ENCODE data around the gene FOSL2.
A peak's percentile ranks its signal among the peaks of the same experiment; 100 is the strongest.

Gene FOSL2

DNA sequence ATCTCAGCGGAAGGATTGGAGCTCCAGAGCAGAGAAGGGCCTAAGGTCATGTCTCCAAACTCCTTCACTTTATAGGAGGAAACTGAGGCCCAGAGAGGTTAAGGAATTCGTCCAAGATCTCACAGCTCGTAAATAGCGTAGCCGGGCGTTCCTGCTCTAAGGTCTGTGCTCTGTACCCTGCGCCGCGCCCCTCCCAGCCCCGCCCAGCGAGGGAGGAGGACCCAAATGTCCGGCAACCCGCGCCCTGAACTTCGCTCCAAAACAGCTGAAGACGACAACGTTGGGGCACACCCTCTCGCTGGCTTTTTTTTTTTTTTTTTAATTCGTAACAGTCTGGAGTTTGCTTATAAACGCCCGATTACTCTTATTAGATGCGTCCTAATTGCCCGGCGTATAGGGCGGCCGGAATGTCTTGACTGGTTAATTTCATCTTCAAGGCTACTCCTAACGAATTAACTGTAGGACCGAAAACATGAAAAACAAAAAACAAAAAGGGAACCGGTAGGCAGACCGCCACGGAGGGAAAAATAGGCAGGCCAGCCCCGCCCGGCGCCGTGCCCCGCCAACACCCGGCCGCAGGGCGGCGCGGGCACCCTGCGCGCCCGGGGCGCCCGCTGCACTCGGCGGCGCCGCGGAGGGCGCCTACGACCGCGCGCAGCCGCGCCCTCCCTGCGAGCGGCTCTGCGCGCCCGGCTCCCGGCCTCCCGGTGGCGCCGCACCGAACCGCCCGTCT is 928 bp upstream of the FOSL2 start:
- no peaks in the 10 kb centered on the region for H3K36me3 ChIP-seq (ENCODE audit: control insufficient read depth, insufficient read depth, low read length)
- DNase-seq (ENCODE audit: extremely low read depth, insufficient read length), result peak; percentile 61
- H3K27me3 ChIP-seq (replicated peaks; ENCODE audit: control insufficient read depth, insufficient read depth, low read length), result no peaks in the 10 kb centered on the region; the same call in 1 of the 2 replicates
- H3K4me3 ChIP-seq (replicated peaks; ENCODE audit: low read depth, low read length), result peak overlapping the region; percentile 72
- TF ChIP-seq, protein P1, sequence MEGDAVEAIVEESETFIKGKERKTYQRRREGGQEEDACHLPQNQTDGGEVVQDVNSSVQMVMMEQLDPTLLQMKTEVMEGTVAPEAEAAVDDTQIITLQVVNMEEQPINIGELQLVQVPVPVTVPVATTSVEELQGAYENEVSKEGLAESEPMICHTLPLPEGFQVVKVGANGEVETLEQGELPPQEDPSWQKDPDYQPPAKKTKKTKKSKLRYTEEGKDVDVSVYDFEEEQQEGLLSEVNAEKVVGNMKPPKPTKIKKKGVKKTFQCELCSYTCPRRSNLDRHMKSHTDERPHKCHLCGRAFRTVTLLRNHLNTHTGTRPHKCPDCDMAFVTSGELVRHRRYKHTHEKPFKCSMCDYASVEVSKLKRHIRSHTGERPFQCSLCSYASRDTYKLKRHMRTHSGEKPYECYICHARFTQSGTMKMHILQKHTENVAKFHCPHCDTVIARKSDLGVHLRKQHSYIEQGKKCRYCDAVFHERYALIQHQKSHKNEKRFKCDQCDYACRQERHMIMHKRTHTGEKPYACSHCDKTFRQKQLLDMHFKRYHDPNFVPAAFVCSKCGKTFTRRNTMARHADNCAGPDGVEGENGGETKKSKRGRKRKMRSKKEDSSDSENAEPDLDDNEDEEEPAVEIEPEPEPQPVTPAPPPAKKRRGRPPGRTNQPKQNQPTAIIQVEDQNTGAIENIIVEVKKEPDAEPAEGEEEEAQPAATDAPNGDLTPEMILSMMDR (IDR thresholded peaks at IDR 0.05; ENCODE audit: insufficient read depth, low read length, poor library complexity, severe bottlenecking), result no peak

GRCh38 chr2:28393114-28393836 is 617 bp downstream of the FOSL2 start:
- DNase-seq (ENCODE audit: extremely low read depth, insufficient read length), result peak; percentile 58
- H3K27me3 ChIP-seq (replicated peaks; ENCODE audit: control insufficient read depth, insufficient read depth, low read length), result no peaks in the 10 kb centered on the region; the same call in 1 of the 2 replicates
- TF ChIP-seq, protein P1 (IDR thresholded peaks at IDR 0.05; ENCODE audit: insufficient read depth, low read length, poor library complexity, severe bottlenecking), result no peak
- H3K4me3 ChIP-seq (replicated peaks; ENCODE audit: low read depth, low read length), result peak overlapping the region; percentile 72
- H3K36me3 ChIP-seq (ENCODE audit: control insufficient read depth, insufficient read depth, low read length), result no peaks in the 10 kb centered on the region

DNA sequence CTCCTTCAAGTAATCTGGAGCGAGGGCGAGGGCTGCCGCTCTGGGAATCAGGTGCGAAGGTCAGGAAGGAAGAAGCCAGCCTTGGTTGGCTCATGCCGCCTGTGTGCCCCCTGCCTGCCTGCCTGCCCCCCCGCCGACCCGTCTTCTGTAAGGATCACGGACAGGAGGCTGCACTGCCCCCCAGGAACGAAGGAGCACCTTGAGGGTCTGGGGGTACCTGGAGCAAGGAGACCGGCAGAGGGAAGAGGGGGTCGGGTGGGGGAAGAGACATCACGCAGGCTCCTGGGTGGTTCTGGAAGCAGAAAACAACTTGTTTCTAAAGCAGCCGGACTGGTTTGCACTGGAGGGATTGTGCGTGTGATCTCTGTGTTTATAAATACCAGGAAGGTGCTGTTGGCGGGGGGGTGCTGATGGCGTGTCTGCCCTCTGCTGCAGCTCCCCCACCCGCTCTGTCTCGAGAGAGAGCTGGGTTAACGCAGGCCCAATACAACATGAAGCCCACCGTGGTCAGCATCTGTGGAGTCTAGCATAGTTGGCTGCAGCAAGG is 1.7 kb downstream of the FOSL2 start:
- no peak for DNase-seq (ENCODE audit: extremely low read depth, insufficient read length)
- TF ChIP-seq, protein P1 (IDR thresholded peaks at IDR 0.05; ENCODE audit: insufficient read depth, low read length, poor library complexity, severe bottlenecking), result no peak
- H3K4me3 ChIP-seq (replicated peaks; ENCODE audit: low read depth, low read length), result peak overlapping the region; percentile 12; the same call in 1 of the 2 replicates
- no peaks in the 10 kb centered on the region for H3K36me3 ChIP-seq (ENCODE audit: control insufficient read depth, insufficient read depth, low read length)
- H3K27me3 ChIP-seq (replicated peaks; ENCODE audit: control insufficient read depth, insufficient read depth, low read length), result no peaks in the 10 kb centered on the region; the same call in 1 of the 2 replicates

- no peak for DNase-seq (ENCODE audit: extremely low read depth, insufficient read length)
- H3K36me3 ChIP-seq (ENCODE audit: control insufficient read depth, insufficient read depth, low read length), result no peaks in the 10 kb centered on the region
- TF ChIP-seq, protein P1 (IDR thresholded peaks at IDR 0.05; ENCODE audit: insufficient read depth, low read length, poor library complexity, severe bottlenecking), result no peak
- no peak overlapping the region for H3K4me3 ChIP-seq (replicated peaks; ENCODE audit: low read depth, low read length)
- H3K27me3 ChIP-seq (replicated peaks; ENCODE audit: control insufficient read depth, insufficient read depth, low read length), result no peaks in the 10 kb centered on the region; the same call in 1 of the 2 replicates
Observed at GRCh38 chr2:28394997-28395333, 2.3 kb downstream of the FOSL2 start.

DNA sequence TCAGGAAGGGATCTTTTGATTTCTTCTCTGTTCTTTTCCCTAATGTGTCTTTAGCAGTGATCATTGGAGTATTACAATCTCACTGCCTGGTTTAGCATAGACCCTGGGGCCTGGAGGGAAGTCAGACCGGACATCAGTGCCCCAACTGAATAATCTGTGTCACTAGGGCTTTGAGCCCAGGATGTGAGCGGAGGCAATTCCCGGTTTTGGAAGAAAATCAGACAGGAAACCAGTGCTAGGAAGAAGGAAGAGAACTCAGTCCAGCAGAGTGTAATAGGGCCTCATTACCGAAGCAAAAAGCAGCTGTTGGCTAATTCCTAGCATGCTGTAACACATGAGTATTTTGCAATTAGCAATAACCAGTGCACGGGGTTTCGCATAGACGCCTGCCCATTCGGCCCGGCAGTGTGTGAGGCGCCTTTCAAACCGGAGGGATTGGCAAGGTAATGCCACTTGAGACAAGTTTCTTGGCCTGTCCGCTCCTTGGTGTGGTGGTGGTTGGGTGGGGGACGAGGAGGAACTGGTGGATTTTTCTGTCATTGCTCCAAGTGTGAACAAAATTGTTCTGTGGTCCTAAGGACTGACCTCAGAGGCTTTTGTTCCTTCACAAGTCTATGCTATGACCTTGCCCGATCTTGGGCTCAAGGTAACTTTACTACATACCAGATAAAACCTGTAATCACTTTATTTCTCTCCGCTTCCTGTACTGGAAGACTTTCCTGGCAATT is 2.8 kb downstream of the FOSL2 start:
- Histone ChIP-seq H3K4me3 (replicated peaks; ENCODE audit: low read depth, low read length) (no peak overlapping the region), H3K27me3 (replicated peaks; ENCODE audit: control insufficient read depth, insufficient read depth, low read length) (no peaks in the 10 kb centered on the region; the same call in 1 of the 2 replicates), H3K36me3 (ENCODE audit: control insufficient read depth, insufficient read depth, low read length) (no peaks in the 10 kb centered on the region)
- TF ChIP-seq, protein P1 (IDR thresholded peaks at IDR 0.05; ENCODE audit: insufficient read depth, low read length, poor library complexity, severe bottlenecking), result no peak
- no peak for DNase-seq (ENCODE audit: extremely low read depth, insufficient read length)
